Neuronal stem cell (in vitro differentiated cells): ENCODE measurements around the gene RPLP2.

Experiments
- DNase-seq: peaks from one replicate; pipeline ENCODE4 v3.0.0-alpha.2; 2013; ENCODE audit warnings: low spot score
- H2AFZ ChIP-seq: one replicate; pipeline ENCODE4 v1.6.1; 2013; ENCODE audit warnings: mild to moderate bottlenecking, low read length, inconsistent platforms
- H2AK5ac ChIP-seq: 2 replicates; pipeline ENCODE4 v1.6.1; 2013; ENCODE audit warnings: low read depth, mild to moderate bottlenecking, inconsistent platforms, low read length, moderate library complexity, mixed read lengths
- H2BK120ac ChIP-seq: 2 replicates; pipeline ENCODE4 v1.6.1; 2013; ENCODE audit warnings: low read depth, mild to moderate bottlenecking, inconsistent platforms, low read length, moderate library complexity, mixed read lengths
- H2BK12ac ChIP-seq: one replicate; pipeline ENCODE4 v1.6.1; 2013; ENCODE audit warnings: low read length, inconsistent platforms
- H2BK15ac ChIP-seq: 2 replicates; pipeline ENCODE4 v1.6.1; 2013; ENCODE audit warnings: mild to moderate bottlenecking, low read length, inconsistent platforms, mixed read lengths
- H2BK5ac ChIP-seq: one replicate; pipeline ENCODE4 v1.6.1; 2013; ENCODE audit warnings: inconsistent platforms, mild to moderate bottlenecking, low read length, moderate library complexity
- H3K14ac ChIP-seq: one replicate; pipeline ENCODE4 v1.6.1; 2013; ENCODE audit warnings: low read length, inconsistent platforms
- H3K18ac ChIP-seq: 2 replicates; pipeline ENCODE4 v1.6.1; 2013; ENCODE audit warnings: low read length, inconsistent platforms
- H3K23ac ChIP-seq: 2 replicates; pipeline ENCODE4 v1.6.1; 2013; ENCODE audit warnings: low read depth, mild to moderate bottlenecking, mixed read lengths, low read length, inconsistent platforms; ENCODE audit not compliant: poor library complexity
- H3K27ac ChIP-seq: replicated peaks from 3 replicates; pipeline ENCODE4 v1.5.1; 2013; ENCODE audit warnings: low read length, inconsistent platforms
- H3K27me3 ChIP-seq, 3 experiments: 2 replicates each; pipeline ENCODE4 v1.6.1; 2013; ENCODE audit warnings: low read length in 3 of 3, mild to moderate bottlenecking in 2 of 3, inconsistent platforms in 1 of 3, low read depth in 1 of 3, mixed read lengths in 1 of 3, moderate library complexity in 1 of 3; ENCODE audit not compliant: control insufficient read depth in 3 of 3, insufficient read depth in 3 of 3
- H3K36me3 ChIP-seq, 2 donors: replicated peaks in 1 of 2; 2 replicates each; pipeline ENCODE4 v1.6.1; 2013; ENCODE audit warnings: low read length in 2 of 2; ENCODE audit not compliant: control insufficient read depth in 2 of 2, insufficient read depth in 2 of 2
- H3K4ac ChIP-seq: 2 replicates; pipeline ENCODE4 v1.6.1; 2013; ENCODE audit warnings: inconsistent platforms, mild to moderate bottlenecking, low read length, moderate library complexity
- H3K4me1 ChIP-seq, 2 donors: 1 replicate in 1 of 2; 2 replicates in 1 of 2; pipeline ENCODE4 v1.6.1; 2013; ENCODE audit warnings: low read length in 2 of 2, low read depth in 1 of 2; ENCODE audit not compliant: control insufficient read depth in 2 of 2, insufficient read depth in 1 of 2
- H3K4me2 ChIP-seq: one replicate; pipeline ENCODE4 v1.6.1; 2013; ENCODE audit warnings: mild to moderate bottlenecking, low read length, inconsistent platforms; ENCODE audit not compliant: insufficient read depth, poor library complexity, severe bottlenecking
- H3K4me3 ChIP-seq, 2 donors: 2 replicates each; pipeline ENCODE4 v1.5.1; 2013; ENCODE audit warnings: low read length in 2 of 2, mild to moderate bottlenecking in 2 of 2, inconsistent platforms in 1 of 2, moderate library complexity in 1 of 2
- H3K79me1 ChIP-seq: one replicate; pipeline ENCODE4 v1.6.1; 2013; ENCODE audit warnings: low read depth, mild to moderate bottlenecking, inconsistent platforms, low read length, moderate library complexity
- H3K9ac ChIP-seq: one replicate; pipeline ENCODE4 v1.6.1; 2013; ENCODE audit warnings: mild to moderate bottlenecking, low read depth, low read length, inconsistent platforms; ENCODE audit not compliant: poor library complexity
- H3K9me3 ChIP-seq, 2 donors: replicated peaks in 1 of 2; 2 replicates each; pipeline versions ENCODE3 to v1.6.1; 2013; ENCODE audit warnings: low read length in 2 of 2, mild to moderate bottlenecking in 2 of 2, inconsistent platforms in 1 of 2, low read depth in 1 of 2, mixed read lengths in 1 of 2, moderate library complexity in 1 of 2; ENCODE audit not compliant: control insufficient read depth in 2 of 2, insufficient read depth in 1 of 2
- H4K8ac ChIP-seq: one replicate; pipeline ENCODE4 v1.6.1; 2013; ENCODE audit warnings: low read depth, mild to moderate bottlenecking, inconsistent platforms, low read length, moderate library complexity
- H4K91ac ChIP-seq: one replicate; pipeline ENCODE4 v1.6.1; 2013; ENCODE audit warnings: low read length, low read depth, mild to moderate bottlenecking, inconsistent platforms; ENCODE audit not compliant: poor library complexity
- WGBS, 2 donors: extraction: QIAGEN DNeasy Blood & Tissue Kit; methylation state at CpG; one replicate each; pipeline ENCODE4 v1.1.7; 2013; ENCODE audit warnings: missing lambda C conversion rate in 2 of 2, mixed read lengths in 1 of 2; ENCODE audit not compliant: insufficient read length in 2 of 2, insufficient replicate concordance in 1 of 2; ENCODE audit errors: extremely low coverage in 2 of 2; 5-methylcytosine and 5-hydroxymethylcytosine counted together

Gene RPLP2

GRCh38 chr11:834371-835316, 24.9 kb downstream of the RPLP2 start:
- no peak overlapping the region for H2AFZ ChIP-seq

GRCh38 chr11:836274-836673, 26.5 kb downstream of the RPLP2 start:
- no peak overlapping the region for H4K8ac ChIP-seq
- H3K9me3 ChIP-seq: peaks cover 0 to 3% of the 10 kb centered on the region in 2 donors
- H3K9ac ChIP-seq: peak overlapping the region; percentile 77
- H2BK15ac ChIP-seq: no peak overlapping the region
- no peak overlapping the region for H3K27ac ChIP-seq
- peak overlapping the region; percentile 73 for H3K23ac ChIP-seq
- peaks cover 23 to 27% of the 10 kb centered on the region in 2 donors for H3K4me1 ChIP-seq
- no peak overlapping the region for H2BK120ac ChIP-seq
- H3K79me1 ChIP-seq: peaks cover 35% of the 10 kb centered on the region
- peaks cover 2 to 10% (median 9%) of the 10 kb centered on the region in 3 experiments for H3K27me3 ChIP-seq
- no peak overlapping the region for H2AK5ac ChIP-seq
- WGBS, 2 donors: no CpG with 5 or more reads among the region's 14 CpGs
- no peak overlapping the region for H3K14ac ChIP-seq
- no peak overlapping the region for H2BK12ac ChIP-seq
- no peak overlapping the region for H4K91ac ChIP-seq
- no peak overlapping the region for H3K4me3 ChIP-seq
- H3K36me3 ChIP-seq: peaks cover 48 to 60% of the 10 kb centered on the region in 2 donors
- H3K4me2 ChIP-seq: no peak overlapping the region
- no peak overlapping the region for H2AFZ ChIP-seq
- H3K18ac ChIP-seq: no peak overlapping the region
- H2BK5ac ChIP-seq: peak overlapping the region; percentile 24
- DNase-seq: no peak
- no peak overlapping the region for H3K4ac ChIP-seq

More at GRCh38 chr11:834371-835316, 24.9 kb downstream of the RPLP2 start:
- H3K27ac ChIP-seq: no peak overlapping the region
- no peak for DNase-seq
- H3K4me2 ChIP-seq: peak overlapping the region; percentile 25
- H4K91ac ChIP-seq: no peak overlapping the region
- H3K14ac ChIP-seq: no peak overlapping the region
- peak overlapping the region; percentile 81 for H2AK5ac ChIP-seq
- peak overlapping the region; percentile 85 for H3K23ac ChIP-seq
- H3K4me1 ChIP-seq: peaks cover 30 to 35% of the 10 kb centered on the region in 2 donors
- peaks cover 0 to 3% of the 10 kb centered on the region in 2 donors for H3K9me3 ChIP-seq
- H3K79me1 ChIP-seq: peaks cover 26% of the 10 kb centered on the region
- H2BK15ac ChIP-seq: peak overlapping the region; percentile 75
- H3K9ac ChIP-seq: peak overlapping the region; percentile 60
- H3K4ac ChIP-seq: no peak overlapping the region
- no peak overlapping the region for H2BK120ac ChIP-seq
- H3K18ac ChIP-seq: peak overlapping the region; percentile 76
- no CpG with 5 or more reads among the region's 31 CpGs for WGBS, 2 donors
- peak overlapping the region; percentile 43 for H4K8ac ChIP-seq
- no peak overlapping the region for H3K4me3 ChIP-seq
- peaks cover 9 to 23% (median 18%) of the 10 kb centered on the region in 3 experiments for H3K27me3 ChIP-seq
- peaks cover 33 to 43% of the 10 kb centered on the region in 2 donors for H3K36me3 ChIP-seq
- H2BK12ac ChIP-seq: no peak overlapping the region
- no peak overlapping the region for H2BK5ac ChIP-seq

GRCh38 chr11:836700-837099, 26.9 kb downstream of the RPLP2 start:
- Histone ChIP-seq H2AFZ (no peak overlapping the region), H3K4me2 (peak overlapping the region; percentile 18), H3K4me3 (no peak overlapping the region), H3K27me3 (peaks cover 0 to 6% (median 4%) of the 10 kb centered on the region in 3 experiments), H2BK15ac (no peak overlapping the region), H3K4me1 (peaks cover 20 to 24% of the 10 kb centered on the region in 2 donors), H3K14ac (no peak overlapping the region), H3K79me1 (peaks cover 36% of the 10 kb centered on the region), H2BK5ac (peak overlapping the region; percentile 13), H3K23ac (peak overlapping the region; percentile 85), H4K8ac (no peak overlapping the region), H3K9me3 (peaks cover 0 to 3% of the 10 kb centered on the region in 2 donors), H3K18ac (no peak overlapping the region), H3K27ac (no peak overlapping the region), H2BK120ac (no peak overlapping the region), H3K36me3 (peaks cover 48 to 62% of the 10 kb centered on the region in 2 donors), H2AK5ac (peak overlapping the region; percentile 35), H3K9ac (no peak overlapping the region), H4K91ac (no peak overlapping the region), H3K4ac (no peak overlapping the region), H2BK12ac (no peak overlapping the region)
- WGBS, 2 donors: no CpG with 5 or more reads among the region's 9 CpGs
- no peak for DNase-seq
